ENCODE data around the gene CADPS.

DNA sequence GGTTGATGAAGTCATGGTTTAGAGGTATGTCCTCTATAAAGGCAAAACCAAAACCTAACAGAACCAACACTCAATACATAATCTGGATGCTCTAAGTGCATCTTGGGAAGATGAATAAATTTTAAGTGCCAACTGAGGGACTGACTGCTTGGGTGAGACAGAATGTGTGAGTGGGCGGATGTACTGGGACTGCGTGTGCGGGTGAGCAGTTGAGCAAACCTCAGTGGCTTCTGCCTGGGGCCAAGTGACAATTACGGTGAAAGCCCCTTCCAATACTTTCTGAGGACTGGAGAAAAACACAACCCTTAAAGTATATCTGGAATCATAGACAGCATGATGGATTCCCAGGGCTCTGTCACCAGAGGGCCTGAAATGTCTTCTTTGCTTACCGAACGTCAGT is 421.8 kb downstream of the CADPS start:
- no peak for TF ChIP-seq POLR2A (IDR thresholded peaks at IDR 0.05; ENCODE audit: low read length)
- TF ChIP-seq GATA1 (IDR thresholded peaks at IDR 0.05; ENCODE audit: low read depth, low read length): no peak
